ENCODE results near the gene SPAG5.

SPAG5 gene

GRCh38 chr17:28530250-28530649, 68.6 kb downstream of the SPAG5 start:
- no peak overlapping the region for H2AFZ ChIP-seq (ENCODE audit: low read length)
- no peaks in the 10 kb centered on the region for H3K9me2 ChIP-seq (replicated peaks; ENCODE audit: low read depth, low read length)
- H3K4me1 ChIP-seq (ENCODE audit: insufficient read depth, low read length, poor library complexity, severe bottlenecking): no peaks in the 10 kb centered on the region
- TF ChIP-seq EZH2phosphoT487 (IDR thresholded peaks at IDR 0.05; ENCODE audit: borderline replicate concordance): no peak
- no peak for TF ChIP-seq CTCF (conservative IDR thresholded peaks at IDR 0.05; ENCODE audit: low read length)
- H3K27me3 ChIP-seq (ENCODE audit: insufficient read depth, low read length, poor library complexity, severe bottlenecking): no peaks in the 10 kb centered on the region
- no peak overlapping the region for H3K4me2 ChIP-seq (ENCODE audit: low read depth, low read length, poor library complexity, severe bottlenecking)
- H4K20me1 ChIP-seq (ENCODE audit: insufficient read depth, low read length, poor library complexity, severe bottlenecking): no peaks in the 10 kb centered on the region
- H3K79me2 ChIP-seq (ENCODE audit: insufficient read depth, low read length): no peaks in the 10 kb centered on the region
- no peaks in the 10 kb centered on the region for H3F3A ChIP-seq (ENCODE audit: low read depth)
- no peaks in the 10 kb centered on the region for H3K9me3 ChIP-seq (ENCODE audit: insufficient read depth, low read depth, low read length)
- H3K9ac ChIP-seq (ENCODE audit: low read depth, low read length, poor library complexity, severe bottlenecking): no peak overlapping the region
- no peak overlapping the region for H3K4me3 ChIP-seq (ENCODE audit: low read length, poor library complexity, severe bottlenecking)
- no peaks in the 10 kb centered on the region for H3K36me3 ChIP-seq (ENCODE audit: insufficient read depth, low read length)

DNA sequence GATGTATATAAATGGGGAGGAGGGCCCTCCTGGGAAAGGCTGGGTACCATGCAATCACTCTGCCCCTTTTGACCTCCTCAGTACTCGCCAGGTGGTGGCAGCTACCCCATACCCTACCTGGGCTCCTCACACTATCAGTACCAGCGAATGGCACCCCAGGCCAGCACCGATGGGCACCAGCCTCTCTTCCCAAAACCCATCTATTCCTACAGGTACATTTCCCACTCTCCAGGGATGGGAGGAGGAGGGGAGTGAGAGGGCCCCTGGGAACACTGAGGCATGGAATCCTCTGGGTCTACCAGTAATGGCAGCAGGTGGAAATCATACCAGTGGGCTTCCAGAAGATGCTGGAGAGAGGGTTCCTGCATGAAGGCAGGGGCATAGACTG, 69.8 kb downstream of the SPAG5 start:
- Histone ChIP-seq H3K9ac (ENCODE audit: low read depth, low read length, poor library complexity, severe bottlenecking) (no peak overlapping the region), H3K27me3 (ENCODE audit: insufficient read depth, low read length, poor library complexity, severe bottlenecking) (no peaks in the 10 kb centered on the region), H3K4me3 (ENCODE audit: low read length, poor library complexity, severe bottlenecking) (no peak overlapping the region), H3K79me2 (ENCODE audit: insufficient read depth, low read length) (no peaks in the 10 kb centered on the region), H3K9me2 (replicated peaks; ENCODE audit: low read depth, low read length) (no peaks in the 10 kb centered on the region), H3K4me1 (ENCODE audit: insufficient read depth, low read length, poor library complexity, severe bottlenecking) (no peaks in the 10 kb centered on the region), H3F3A (ENCODE audit: low read depth) (no peaks in the 10 kb centered on the region), H3K36me3 (ENCODE audit: insufficient read depth, low read length) (no peaks in the 10 kb centered on the region), H3K9me3 (ENCODE audit: insufficient read depth, low read depth, low read length) (no peaks in the 10 kb centered on the region), H2AFZ (ENCODE audit: low read length) (no peak overlapping the region), H3K4me2 (ENCODE audit: low read depth, low read length, poor library complexity, severe bottlenecking) (no peak overlapping the region), H4K20me1 (ENCODE audit: insufficient read depth, low read length, poor library complexity, severe bottlenecking) (no peaks in the 10 kb centered on the region)
- TF ChIP-seq CTCF (conservative IDR thresholded peaks at IDR 0.05; ENCODE audit: low read length): no peak
- TF ChIP-seq EZH2phosphoT487 (IDR thresholded peaks at IDR 0.05; ENCODE audit: borderline replicate concordance): no peak

DNA sequence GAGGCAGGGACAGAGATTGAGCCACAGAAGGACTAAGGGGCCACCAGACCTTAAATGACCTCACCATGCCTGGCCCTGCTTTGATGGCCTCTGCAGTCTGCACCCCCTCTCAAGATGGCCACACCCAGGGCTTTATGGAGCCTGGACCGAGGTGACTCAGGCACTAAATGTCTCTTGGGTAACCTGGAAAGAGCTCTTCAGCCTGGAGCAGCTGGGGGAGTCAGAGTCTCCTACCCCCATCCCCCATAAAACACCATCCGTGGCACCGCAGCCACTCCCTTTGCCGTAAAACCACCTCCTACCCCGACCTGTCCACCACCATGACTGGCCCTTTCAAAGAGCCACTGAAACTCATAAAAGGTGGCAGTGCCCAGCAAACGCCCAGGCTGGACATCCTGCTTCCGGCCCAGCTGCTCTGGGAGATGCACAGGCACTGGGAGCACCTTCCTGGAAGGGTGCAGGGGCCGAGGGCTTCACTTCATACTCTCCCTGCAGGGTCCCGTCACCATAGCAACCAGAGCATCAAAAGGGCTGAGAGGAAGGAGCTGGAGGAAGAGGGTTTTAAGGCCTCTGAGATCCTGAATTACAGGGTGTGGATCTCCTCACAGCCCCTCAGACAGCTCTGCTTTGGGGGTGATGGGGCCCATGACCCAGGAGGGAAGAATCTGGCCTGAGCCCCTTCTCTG, 70.4 kb downstream of the SPAG5 start:
- Histone ChIP-seq H3K4me3 (ENCODE audit: low read length, poor library complexity, severe bottlenecking) (no peak overlapping the region), H3F3A (ENCODE audit: low read depth) (no peaks in the 10 kb centered on the region), H4K20me1 (ENCODE audit: insufficient read depth, low read length, poor library complexity, severe bottlenecking) (no peaks in the 10 kb centered on the region), H2AFZ (ENCODE audit: low read length) (no peak overlapping the region), H3K9me3 (ENCODE audit: insufficient read depth, low read depth, low read length) (no peaks in the 10 kb centered on the region), H3K4me1 (ENCODE audit: insufficient read depth, low read length, poor library complexity, severe bottlenecking) (no peaks in the 10 kb centered on the region), H3K36me3 (ENCODE audit: insufficient read depth, low read length) (no peaks in the 10 kb centered on the region), H3K4me2 (ENCODE audit: low read depth, low read length, poor library complexity, severe bottlenecking) (no peak overlapping the region), H3K9me2 (replicated peaks; ENCODE audit: low read depth, low read length) (no peaks in the 10 kb centered on the region), H3K79me2 (ENCODE audit: insufficient read depth, low read length) (no peaks in the 10 kb centered on the region), H3K27me3 (ENCODE audit: insufficient read depth, low read length, poor library complexity, severe bottlenecking) (no peaks in the 10 kb centered on the region), H3K9ac (ENCODE audit: low read depth, low read length, poor library complexity, severe bottlenecking) (no peak overlapping the region)
- TF ChIP-seq CTCF (conservative IDR thresholded peaks at IDR 0.05; ENCODE audit: low read length) (no peak), EZH2phosphoT487 (IDR thresholded peaks at IDR 0.05; ENCODE audit: borderline replicate concordance) (no peak)
